DOHH2 (cell line): ENCODE measurements around the gene CNN1.
"Not testable (repeated sequence)": the region's sequence is repeated elsewhere in the genome, so short reads cannot be mapped to it uniquely, and the experiment has no call there.

Source experiments
- CTCF ChIP-seq: fragments of 200-600 bp; sonication (generic); IDR thresholded peaks from one replicate; pipeline ENCODE4 v1.5.1; 2014; ENCODE audit warnings: antibody characterized with exemption, mild to moderate bottlenecking, low read depth, low read length; ENCODE audit not compliant: poor library complexity, severe bottlenecking
- EZH2phosphoT487 ChIP-seq: fragments of 200-600 bp; sonication (generic); IDR thresholded peaks from 2 replicates; pipeline ENCODE4 v1.6.1; 2017; ENCODE audit warnings: borderline replicate concordance, mild to moderate bottlenecking, antibody characterized with exemption, low read length, moderate library complexity, mixed read lengths

- TF ChIP-seq CTCF, EZH2phosphoT487: not testable (repeated sequence)
Observed at GRCh38 chr19:11599704-11600103, 61.1 kb downstream of the CNN1 start.
